ENCODE measurements around the gene CLK2.
"Not testable (repeated sequence)": the region's sequence is repeated elsewhere in the genome, so short reads cannot be mapped to it uniquely, and the experiment has no call there.

DNA sequence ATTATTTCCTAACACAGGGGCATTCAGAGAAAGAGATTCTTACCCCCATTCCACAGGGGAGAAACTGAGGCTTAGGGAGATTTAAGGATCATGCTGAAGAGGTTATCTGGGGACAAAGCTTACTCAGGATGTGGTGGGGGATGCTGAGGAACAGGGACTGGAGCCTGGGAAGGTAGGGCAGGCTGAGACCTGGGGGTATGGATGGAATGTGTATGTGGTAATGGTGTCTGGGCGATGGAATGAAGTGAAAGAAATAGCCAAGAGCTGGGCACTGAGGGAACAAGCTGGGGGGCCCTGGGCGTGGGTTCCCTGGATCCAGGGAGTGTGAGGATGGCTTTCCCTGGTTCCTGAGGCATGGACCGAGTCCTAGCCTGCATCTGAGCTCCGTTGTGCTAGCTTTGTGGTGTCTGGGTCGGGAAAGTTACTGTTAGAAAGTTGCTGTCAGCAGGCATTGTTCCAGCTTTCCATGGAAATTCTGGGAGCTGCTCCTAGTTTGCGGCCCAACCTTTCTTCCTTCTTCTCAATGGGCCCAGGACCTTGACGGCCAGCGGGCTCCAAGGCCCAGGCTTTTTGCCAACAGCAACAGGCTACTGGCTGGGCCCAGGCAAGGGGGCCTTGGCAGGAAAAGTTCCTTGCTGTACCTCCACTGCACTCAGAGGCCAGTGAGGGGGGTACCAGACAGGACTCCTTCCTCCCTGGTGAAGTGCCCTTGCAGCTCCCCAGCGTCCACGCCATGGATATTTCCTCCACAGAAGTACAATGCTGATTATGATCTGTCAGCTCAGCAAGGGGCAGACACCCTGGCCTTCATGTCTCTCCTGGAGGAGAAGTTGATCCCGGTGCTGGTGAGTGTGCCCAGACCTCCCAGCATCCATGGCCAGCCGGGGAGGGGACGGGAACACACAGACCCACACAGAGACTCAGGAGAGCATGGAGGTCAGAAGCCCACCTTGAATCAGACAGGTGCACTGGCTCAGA lies 41.0 kb downstream of the CLK2 start:
- TF ChIP-seq, protein P1, sequence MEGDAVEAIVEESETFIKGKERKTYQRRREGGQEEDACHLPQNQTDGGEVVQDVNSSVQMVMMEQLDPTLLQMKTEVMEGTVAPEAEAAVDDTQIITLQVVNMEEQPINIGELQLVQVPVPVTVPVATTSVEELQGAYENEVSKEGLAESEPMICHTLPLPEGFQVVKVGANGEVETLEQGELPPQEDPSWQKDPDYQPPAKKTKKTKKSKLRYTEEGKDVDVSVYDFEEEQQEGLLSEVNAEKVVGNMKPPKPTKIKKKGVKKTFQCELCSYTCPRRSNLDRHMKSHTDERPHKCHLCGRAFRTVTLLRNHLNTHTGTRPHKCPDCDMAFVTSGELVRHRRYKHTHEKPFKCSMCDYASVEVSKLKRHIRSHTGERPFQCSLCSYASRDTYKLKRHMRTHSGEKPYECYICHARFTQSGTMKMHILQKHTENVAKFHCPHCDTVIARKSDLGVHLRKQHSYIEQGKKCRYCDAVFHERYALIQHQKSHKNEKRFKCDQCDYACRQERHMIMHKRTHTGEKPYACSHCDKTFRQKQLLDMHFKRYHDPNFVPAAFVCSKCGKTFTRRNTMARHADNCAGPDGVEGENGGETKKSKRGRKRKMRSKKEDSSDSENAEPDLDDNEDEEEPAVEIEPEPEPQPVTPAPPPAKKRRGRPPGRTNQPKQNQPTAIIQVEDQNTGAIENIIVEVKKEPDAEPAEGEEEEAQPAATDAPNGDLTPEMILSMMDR (IDR thresholded peaks at IDR 0.05; ENCODE audit: control extremely low read depth in 1 of 3, insufficient read depth in 1 of 3, low read depth in 1 of 3, low read length in 3 of 3), result not testable (repeated sequence)
- TF ChIP-seq POLR2A (IDR thresholded peaks at IDR 0.05; ENCODE audit: control extremely low read depth in 1 of 2, low read depth in 2 of 2, low read length in 2 of 2), result not testable (repeated sequence)

All from H1 (cell line).